ENCODE results near the gene CTXND1. TPM values are rescaled to one million over a fixed set of nuclear protein-coding genes. Genes with fewer than 3 reads are reported as not detected.

The CTXND1 gene
- total RNA-seq, 2 experiments from 2014 or later: not detected

DNA sequence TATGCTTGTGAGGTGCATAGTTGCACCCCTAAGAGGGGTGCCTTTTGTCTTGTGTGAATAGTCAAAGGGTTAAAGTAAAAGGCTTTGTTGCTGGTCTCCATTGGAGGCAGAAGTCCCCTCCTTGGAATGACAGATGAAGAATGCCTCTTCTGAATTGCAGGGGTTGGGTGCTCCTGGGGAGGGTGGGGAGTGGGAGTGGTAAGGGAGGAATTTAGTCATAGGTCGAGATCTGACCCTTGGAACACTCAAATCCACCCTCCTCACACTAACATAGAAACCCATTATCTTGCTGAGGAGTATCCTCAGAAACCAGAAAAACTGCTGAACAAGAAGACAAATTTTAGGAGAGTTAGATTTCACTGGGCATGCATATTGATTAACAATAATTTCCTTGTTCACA is 4.7 kb downstream of the CTXND1 start:
- no peak for TF ChIP-seq EZH2phosphoT487 (IDR thresholded peaks at IDR 0.05; ENCODE audit: borderline replicate concordance, low read depth, low read length)
- TF ChIP-seq CTCF (conservative IDR thresholded peaks at IDR 0.05; ENCODE audit: low read length): no peak
- no peak overlapping the region for H3K4me2 ChIP-seq (ENCODE audit: low read length)
- no peak overlapping the region for H3K4me3 ChIP-seq (ENCODE audit: low read depth, low read length, poor library complexity, severe bottlenecking)
- H4K20me1 ChIP-seq (ENCODE audit: insufficient read depth, low read length): no peaks in the 10 kb centered on the region
- H2AFZ ChIP-seq (ENCODE audit: low read length): no peak overlapping the region
- no peaks in the 10 kb centered on the region for H3K79me2 ChIP-seq (ENCODE audit: insufficient read depth, low read depth, low read length)
- H3K9me2 ChIP-seq (ENCODE audit: insufficient read depth, low read length): no peaks in the 10 kb centered on the region
- H3K9me3 ChIP-seq (ENCODE audit: low read length): no peaks in the 10 kb centered on the region
- BruUV-seq (replicated peaks): no TSS peak
- H3K4me1 ChIP-seq (ENCODE audit: insufficient read depth, low read length, poor library complexity, severe bottlenecking): no peaks in the 10 kb centered on the region
- intact Hi-C loops (cut with micrococcal nuclease; ENCODE audit: unreplicated experiment): no loop called here
- no peak overlapping the region for H3K27ac ChIP-seq (ENCODE audit: low read depth, low read length, poor library complexity, severe bottlenecking)
- DNase-seq (ENCODE audit: low spot score): no peak
- H3K36me3 ChIP-seq (ENCODE audit: insufficient read depth, low read length): no peaks in the 10 kb centered on the region
- POLR2A ChIA-PET: no interaction called here
- CTCF ChIA-PET (ENCODE audit: unreplicated experiment): no interaction called here

GRCh38 chr15:80246425-80246894 is 5.6 kb downstream of the CTXND1 start:
- no peak for DNase-seq (ENCODE audit: low spot score)
- TF ChIP-seq CTCF (conservative IDR thresholded peaks at IDR 0.05; ENCODE audit: low read length) (no peak), EZH2phosphoT487 (IDR thresholded peaks at IDR 0.05; ENCODE audit: borderline replicate concordance, low read depth, low read length) (no peak)
- no peaks in the 10 kb centered on the region for H3K36me3 ChIP-seq (ENCODE audit: insufficient read depth, low read length)
- ChIA-PET CTCF (ENCODE audit: unreplicated experiment) (no interaction called here), POLR2A (no interaction called here)
- H3K27ac ChIP-seq (ENCODE audit: low read depth, low read length, poor library complexity, severe bottlenecking): no peak overlapping the region
- H2AFZ ChIP-seq (ENCODE audit: low read length): no peak overlapping the region
- H3K9me3 ChIP-seq (ENCODE audit: low read length): no peaks in the 10 kb centered on the region
- H3K4me2 ChIP-seq (ENCODE audit: low read length): no peak overlapping the region
- H3K9me2 ChIP-seq (ENCODE audit: insufficient read depth, low read length): no peaks in the 10 kb centered on the region
- H3K4me1 ChIP-seq (ENCODE audit: insufficient read depth, low read length, poor library complexity, severe bottlenecking): no peaks in the 10 kb centered on the region
- intact Hi-C loops (cut with micrococcal nuclease; ENCODE audit: unreplicated experiment): no loop called here
- no peaks in the 10 kb centered on the region for H4K20me1 ChIP-seq (ENCODE audit: insufficient read depth, low read length)
- no peak overlapping the region for H3K4me3 ChIP-seq (ENCODE audit: low read depth, low read length, poor library complexity, severe bottlenecking)
- H3K79me2 ChIP-seq (ENCODE audit: insufficient read depth, low read depth, low read length): no peaks in the 10 kb centered on the region
- BruUV-seq (replicated peaks): no TSS peak

GRCh38 chr15:80242802-80243201 is 9.2 kb downstream of the CTXND1 start:
- Histone ChIP-seq H3K9me2 (ENCODE audit: insufficient read depth, low read length) (no peaks in the 10 kb centered on the region), H2AFZ (ENCODE audit: low read length) (peak overlapping the region; percentile 37; the same call in 1 of the 2 replicates), H3K4me3 (ENCODE audit: low read depth, low read length, poor library complexity, severe bottlenecking) (no peak overlapping the region), H3K9me3 (ENCODE audit: low read length) (no peaks in the 10 kb centered on the region), H3K79me2 (ENCODE audit: insufficient read depth, low read depth, low read length) (no peaks in the 10 kb centered on the region), H3K36me3 (ENCODE audit: insufficient read depth, low read length) (no peaks in the 10 kb centered on the region), H3K4me2 (ENCODE audit: low read length) (no peak overlapping the region), H4K20me1 (ENCODE audit: insufficient read depth, low read length) (no peaks in the 10 kb centered on the region), H3K4me1 (ENCODE audit: insufficient read depth, low read length, poor library complexity, severe bottlenecking) (no peaks in the 10 kb centered on the region), H3K27ac (ENCODE audit: low read depth, low read length, poor library complexity, severe bottlenecking) (no peak overlapping the region)
- no peak for DNase-seq (ENCODE audit: low spot score)
- BruUV-seq (replicated peaks): no TSS peak
- intact Hi-C loops (cut with micrococcal nuclease; ENCODE audit: unreplicated experiment): no loop called here
- ChIA-PET POLR2A (no interaction called here), CTCF (ENCODE audit: unreplicated experiment) (no interaction called here)
- TF ChIP-seq EZH2phosphoT487 (IDR thresholded peaks at IDR 0.05; ENCODE audit: borderline replicate concordance, low read depth, low read length): no peak

Data from OCI-LY7 (cell line).